B cell (primary cell): Measurements from ENCODE around the gene E2F2. TPM values are rescaled to one million over a fixed set of nuclear protein-coding genes. Genes with fewer than 3 reads are reported as not detected.

ENCODE experiments used
- ATAC-seq: fragments of 200-7000 bp; cut with Tn5 transposase; one replicate; pipeline ENCODE4 v1.10.0; 2021; ENCODE audit warnings: low read depth, mild to moderate bottlenecking, moderate number of reproducible peaks, moderate library complexity
- CTCF ChIA-PET: fragments of 350-600 bp; sonication (Branson Sonifier 250); formaldehyde crosslinking; loops from one replicate; lab custom pipeline; 2021; ENCODE audit warnings: antibody characterized with exemption, inconsistent platforms; lab: Charles Lee
- POLR2A ChIA-PET: fragments of 350-600 bp; sonication (Branson Sonifier 250); formaldehyde crosslinking; loops from one replicate; lab custom pipeline; 2021; ENCODE audit warnings: antibody characterized with exemption; lab: Charles Lee
- DNase-seq: peaks from one replicate; pipeline ENCODE4 v3.0.0; 2013
- H2AFZ ChIP-seq: 2 replicates; pipeline ENCODE4 v1.6.1; 2012; ENCODE audit warnings: mild to moderate bottlenecking, low read depth, low read length; ENCODE audit not compliant: insufficient read depth, poor library complexity, severe bottlenecking
- H3K27ac ChIP-seq, 2 donors: 1 replicate in 1 of 2; 2 replicates in 1 of 2; pipeline ENCODE4 v1.5.1; 2012 to 2013; ENCODE audit warnings: low read length in 2 of 2, mild to moderate bottlenecking in 2 of 2, moderate library complexity in 1 of 2
- H3K27me3 ChIP-seq, 4 experiments: fragments of 200-600 bp in 1 of 4; sonication (generic) in 1 of 4; replicated peaks in 1 of 4; 1 replicate in 2 of 4; 2 replicates in 2 of 4; pipeline versions ENCODE4 v1.6.1 to v1.7.0; 2013 to 2016; ENCODE audit warnings: low read length in 3 of 4, mild to moderate bottlenecking in 2 of 4, mixed read lengths in 1 of 4, moderate library complexity in 1 of 4; ENCODE audit not compliant: insufficient read depth in 4 of 4, control insufficient read depth in 3 of 4; ENCODE audit errors: control extremely low read depth in 1 of 4
- H3K36me3 ChIP-seq, 2 experiments: replicated peaks in 1 of 2; 1 replicate in 1 of 2; 2 replicates in 1 of 2; pipeline versions ENCODE4 v1.6.1 to v1.7.1; 2013; ENCODE audit warnings: low read length in 1 of 2; ENCODE audit not compliant: insufficient read depth in 2 of 2, control insufficient read depth in 1 of 2; ENCODE audit errors: control extremely low read depth in 1 of 2, extremely low read depth in 1 of 2
- H3K4me1 ChIP-seq, 2 donors: fragments of 200-600 bp in 1 of 2; sonication (generic) in 1 of 2; 1 replicate in 1 of 2; 2 replicates in 1 of 2; pipeline versions ENCODE4 v1.5.1 to v1.6.1; 2013 to 2017; ENCODE audit warnings: low read length in 2 of 2; ENCODE audit not compliant: control insufficient read depth in 2 of 2, insufficient read depth in 2 of 2
- H3K4me2 ChIP-seq: replicated peaks from 2 replicates; pipeline ENCODE3; 2012; ENCODE audit warnings: mild to moderate bottlenecking, low read depth, low read length; ENCODE audit not compliant: poor library complexity, severe bottlenecking
- H3K4me3 ChIP-seq, 5 experiments: fragments of 200-600 bp in 1 of 5; sonication (generic) in 1 of 5; 1 replicate in 3 of 5; 2 replicates in 2 of 5; pipeline versions ENCODE4 v1.5.1 to v1.7.0; 2011 to 2016; ENCODE audit warnings: low read length in 4 of 5, mild to moderate bottlenecking in 4 of 5, low read depth in 2 of 5, control low read depth in 1 of 5, moderate library complexity in 1 of 5; ENCODE audit not compliant: insufficient read depth in 1 of 5; ENCODE audit errors: control extremely low read depth in 1 of 5, extremely low read depth in 1 of 5
- H3K79me2 ChIP-seq: fragments of 200-600 bp; sonication (generic); one replicate; pipeline ENCODE4 v1.6.0; 2016; ENCODE audit warnings: low read length; ENCODE audit not compliant: control insufficient read depth, insufficient read depth
- H3K9ac ChIP-seq: fragments of 200-600 bp; sonication (generic); 2 replicates; pipeline ENCODE4 v1.6.1; 2017; ENCODE audit warnings: mild to moderate bottlenecking, low read length, moderate library complexity
- H3K9me3 ChIP-seq, 3 donors: one replicate each; pipeline versions ENCODE4 v1.6.1 to v1.7.1; 2013; ENCODE audit warnings: low read length in 2 of 3; ENCODE audit not compliant: control insufficient read depth in 2 of 3, insufficient read depth in 1 of 3; ENCODE audit errors: control extremely low read depth in 1 of 3
- H4K20me1 ChIP-seq: 2 replicates; pipeline ENCODE4 v1.6.0; 2012; ENCODE audit warnings: mild to moderate bottlenecking, low read length; ENCODE audit not compliant: insufficient read depth, control insufficient read depth, poor library complexity, severe bottlenecking
- H3K27ac Mint-ChIP-seq: one replicate; pipeline ENCODE4 v1.8.0; 2021; ENCODE audit warnings: mixed read lengths
- H3K27me3 Mint-ChIP-seq: one replicate; pipeline ENCODE4 v1.8.0; 2021; ENCODE audit warnings: mixed read lengths
- H3K4me1 Mint-ChIP-seq: one replicate; pipeline ENCODE4 v1.8.0; 2021; ENCODE audit warnings: mixed read lengths
- H3K4me3 Mint-ChIP-seq: one replicate; pipeline ENCODE4 v1.8.0; 2021; ENCODE audit warnings: mixed read lengths
- H3K9me3 Mint-ChIP-seq: one replicate; pipeline ENCODE4 v1.8.0; 2022; ENCODE audit warnings: mixed read lengths; ENCODE audit not compliant: insufficient read depth
- CTCF ChIP-seq: fragments of 200-600 bp; IDR thresholded peaks from one replicate; pipeline ENCODE4 v1.8.0; 2022; ENCODE audit warnings: antibody characterized with exemption, mild to moderate bottlenecking
- EZH2 ChIP-seq: IDR thresholded peaks from 2 replicates; pipeline ENCODE4 v1.6.1; 2012; ENCODE audit warnings: borderline replicate concordance, low read depth, mild to moderate bottlenecking, moderate library complexity, low read length; ENCODE audit not compliant: insufficient read depth, poor library complexity, severe bottlenecking
- WGBS: methylation state at CpG from one replicate; pipeline ENCODE4 v1.1.5; 2013; ENCODE audit warnings: missing lambda C conversion rate; ENCODE audit not compliant: insufficient coverage; 5-methylcytosine and 5-hydroxymethylcytosine counted together
- intact Hi-C: fragments of 100-400 bp; cut with micrococcal nuclease; formaldehyde crosslinking; loops from one replicate; pipeline ENCODE4 v1.10.0; 2022
- polyA plus RNA-seq: library from polyadenylated mRNA; depleted of rRNA; stranded (reverse); fragments of >200 nt; gene quantifications from 2 replicates; pipeline ENCODE4 v1.2.3, GENCODE V29; 2012
- total RNA-seq, 2 donors: library from RNA; stranded (reverse); fragments of 120-200 nt in 1 of 2; gene quantifications; 1 replicate in 1 of 2; 2 replicates in 1 of 2; pipeline versions ENCODE4 v1.2.3 to v1.2.4, GENCODE V29; 2013 to 2022

Gene E2F2
- total and polyA plus RNA-seq, 2 donors (not counting 1 experiment from before 2014, with no cell fraction given), result 2.4 to 3.2 TPM

GRCh38 chr1:23472351-23473036 is 58.5 kb downstream of the E2F2 start:
- Histone ChIP-seq H3K9me3 (no peaks in the 10 kb centered on the region), H2AFZ (no peak overlapping the region), H3K36me3 (no peaks in the 10 kb centered on the region), H3K9ac (no peak overlapping the region), H3K4me2 (no peak overlapping the region), H3K27ac (no peak overlapping the region), H4K20me1 (no peaks in the 10 kb centered on the region), H3K27me3 (peaks cover 0 to 7% (median 5%) of the 10 kb centered on the region in 4 experiments), H3K79me2 (no peaks in the 10 kb centered on the region), H3K4me1 (no peaks in the 10 kb centered on the region), H3K4me3 (no peak overlapping the region)
- no peaks in the 10 kb centered on the region for H3K4me1 Mint-ChIP-seq
- peaks cover 10% of the 10 kb centered on the region for H3K27me3 Mint-ChIP-seq
- no peak overlapping the region for H3K27ac Mint-ChIP-seq
- ChIA-PET POLR2A (no interaction called here), CTCF (interaction anchor here (0.6 to 1.2 kb wide), 2 partner anchors 14 to 25 kb away, joined by 3 to 4 read pairs; no protein-coding TSS in a partner anchor)
- DNase-seq (no peak), ATAC-seq (no peak)
- no peak overlapping the region for H3K4me3 Mint-ChIP-seq
- no peak for TF ChIP-seq EZH2
- TF ChIP-seq CTCF, result no peak
- H3K9me3 Mint-ChIP-seq, result no peaks in the 10 kb centered on the region
- intact Hi-C loops, result no loop called here
- 96% methylated on average over 3 of the region's 5 CpGs for WGBS

- no peak for ATAC-seq
- POLR2A ChIA-PET, result no interaction called here
- Histone ChIP-seq H3K27ac (no peak overlapping the region), H2AFZ (no peak overlapping the region), H3K4me3 (no peak overlapping the region), H3K4me1 (no peaks in the 10 kb centered on the region), H4K20me1 (no peaks in the 10 kb centered on the region), H3K9ac (no peak overlapping the region), H3K79me2 (no peaks in the 10 kb centered on the region), H3K4me2 (no peak overlapping the region), H3K36me3 (no peaks in the 10 kb centered on the region), H3K9me3 (no peaks in the 10 kb centered on the region), H3K27me3 (peaks cover 0 to 7% (median 4%) of the 10 kb centered on the region in 4 experiments)
- no peak for TF ChIP-seq CTCF
- TF ChIP-seq EZH2, result no peak
- CTCF ChIA-PET, result interaction anchor here (1.0 kb wide), 1 partner anchor 25 kb away, joined by 3 read pairs; no protein-coding TSS in a partner anchor
- Mint-ChIP-seq H3K27me3 (peaks cover 9% of the 10 kb centered on the region), H3K27ac (no peak overlapping the region), H3K4me1 (no peaks in the 10 kb centered on the region), H3K9me3 (no peaks in the 10 kb centered on the region), H3K4me3 (no peak overlapping the region)
- no peak for DNase-seq
- intact Hi-C loops, result no loop called here
- WGBS, result 100% methylated on average over 2 of the region's 4 CpGs
These were observed 59.5 kb downstream of the E2F2 start for GRCh38 chr1:23471473-23472075.
